Stimulated activated CD4-positive, alpha-beta T cell treated with anti-CD3 and anti-CD28 coated beads, Interleukin-2, amount 100 ng/mL, for 24 hours (primary cell): ENCODE measurements around the gene EXOC4.

Experiments
- DNase-seq, 2 donors: peaks; one replicate each; pipeline ENCODE4 v3.0.0-alpha.2; 2020

EXOC4 gene

DNA sequence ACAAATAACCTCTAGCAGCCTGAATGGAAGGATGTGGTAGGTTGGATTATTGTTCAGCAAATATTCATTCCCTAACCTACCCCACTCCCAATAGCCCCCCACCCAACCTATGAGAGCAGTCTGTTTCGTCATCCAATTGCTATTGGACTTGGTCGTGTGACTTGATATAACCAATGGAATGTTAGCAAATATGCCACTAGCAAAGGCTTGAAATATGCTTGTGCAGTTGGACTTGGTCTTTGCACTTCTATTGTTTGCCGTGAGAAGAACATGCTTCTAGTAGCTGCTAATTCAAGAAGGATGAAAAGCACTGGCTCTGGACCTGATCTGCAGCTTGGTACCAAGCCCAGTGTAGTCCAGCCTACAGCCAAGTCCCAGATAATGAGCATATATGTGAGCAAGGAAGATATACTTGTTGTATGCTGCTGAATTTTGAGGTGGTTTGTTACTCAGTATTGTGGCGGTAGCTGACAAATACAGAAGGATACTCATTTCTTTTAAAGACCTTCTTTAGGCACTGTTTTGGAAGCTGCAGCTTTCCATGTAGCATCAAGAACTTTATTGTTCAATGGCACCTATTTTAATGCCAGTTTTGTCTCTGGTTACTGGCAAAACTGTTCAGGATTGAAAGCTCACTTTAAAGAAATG, 180.4 kb downstream of the EXOC4 start:
- no peak for DNase-seq

DNA sequence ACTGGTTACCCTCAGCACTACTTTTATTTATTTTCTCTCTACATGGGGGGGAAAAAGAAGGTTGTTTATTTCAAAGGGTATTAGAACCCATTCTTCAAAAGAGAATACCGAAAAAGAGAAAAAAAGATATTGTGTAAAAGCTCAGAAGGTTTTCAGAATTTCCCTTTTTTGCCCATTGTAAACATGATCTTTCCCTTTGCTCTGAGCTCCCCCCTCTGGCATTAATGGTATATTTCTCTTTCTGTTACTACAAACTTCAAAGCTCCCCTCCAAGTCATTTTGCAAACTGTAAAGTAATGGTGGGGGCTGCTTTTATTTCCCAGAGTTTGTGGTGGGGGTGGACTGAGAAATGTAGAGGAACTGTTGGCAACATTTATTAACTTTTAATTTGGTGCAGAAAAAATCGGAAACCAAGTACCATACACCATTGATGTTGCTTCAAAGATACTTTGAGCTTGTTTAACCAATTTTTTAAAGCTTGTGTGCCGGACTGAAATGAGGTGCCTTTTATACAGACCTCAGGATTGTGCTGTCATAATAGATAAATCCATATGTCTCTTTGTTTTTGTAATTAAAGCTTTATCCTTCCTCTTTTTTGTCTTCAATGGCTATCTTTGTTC, 181.5 kb downstream of the EXOC4 start:
- no peak for DNase-seq

DNA sequence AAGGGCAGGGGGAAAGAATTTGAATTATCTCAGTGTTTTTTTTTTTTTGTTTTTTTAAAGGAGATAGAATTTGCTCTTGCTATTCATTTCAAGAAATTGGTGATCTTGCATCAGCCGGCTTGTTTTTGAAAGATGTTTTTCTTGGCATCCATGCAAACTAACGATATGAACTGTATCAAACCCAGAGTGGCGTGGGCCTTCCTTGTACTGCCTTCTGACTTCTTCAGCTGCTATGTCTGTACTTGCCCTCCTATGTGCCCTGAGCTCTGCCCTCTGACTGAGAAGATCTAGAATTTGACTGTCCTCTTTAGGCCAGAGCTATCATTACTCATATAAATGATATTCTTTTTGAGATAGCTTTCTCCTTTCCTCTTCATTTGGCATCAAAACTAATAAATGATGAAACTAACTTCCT, 183.1 kb downstream of the EXOC4 start:
- DNase-seq: no peak

DNA sequence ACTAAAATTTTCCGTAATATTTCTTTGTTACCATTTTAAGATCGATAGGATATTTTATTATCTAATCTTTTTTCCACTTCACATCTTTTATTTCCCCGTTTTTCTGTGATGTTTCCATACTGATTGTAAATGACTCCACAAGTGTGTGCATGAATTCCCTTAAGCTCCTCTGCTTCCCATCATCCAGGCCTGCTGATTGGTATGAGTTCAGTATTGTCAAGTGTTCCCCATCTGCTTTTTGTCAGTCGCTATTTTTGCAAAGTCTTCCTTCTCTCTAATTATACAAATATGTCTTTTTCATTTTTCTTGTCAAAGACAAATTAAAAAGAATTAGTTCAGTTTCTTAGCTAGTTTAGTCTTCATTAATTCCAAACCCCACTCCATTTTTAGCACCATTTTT, 184.7 kb downstream of the EXOC4 start:
- no peak for DNase-seq

DNA sequence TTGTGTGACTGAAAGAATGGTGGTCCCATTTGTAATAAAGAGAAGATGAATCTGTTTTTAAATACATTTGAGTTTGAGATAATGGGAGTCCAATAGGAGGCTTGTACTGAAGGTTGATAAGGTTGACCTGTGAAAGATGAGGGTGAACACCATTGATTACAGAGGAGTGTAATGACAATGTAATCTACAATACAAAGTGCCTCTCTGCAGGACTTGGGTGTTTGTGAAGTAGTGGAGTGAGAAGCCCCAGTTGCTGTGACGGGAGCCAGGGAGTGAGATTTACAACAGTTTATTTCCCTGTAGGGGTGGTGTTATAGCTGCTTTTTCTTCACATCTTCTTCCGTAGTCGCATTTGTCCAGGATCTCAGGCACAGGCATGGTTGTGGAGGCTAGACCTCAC, 189.9 kb downstream of the EXOC4 start:
- DNase-seq: no peak

DNA sequence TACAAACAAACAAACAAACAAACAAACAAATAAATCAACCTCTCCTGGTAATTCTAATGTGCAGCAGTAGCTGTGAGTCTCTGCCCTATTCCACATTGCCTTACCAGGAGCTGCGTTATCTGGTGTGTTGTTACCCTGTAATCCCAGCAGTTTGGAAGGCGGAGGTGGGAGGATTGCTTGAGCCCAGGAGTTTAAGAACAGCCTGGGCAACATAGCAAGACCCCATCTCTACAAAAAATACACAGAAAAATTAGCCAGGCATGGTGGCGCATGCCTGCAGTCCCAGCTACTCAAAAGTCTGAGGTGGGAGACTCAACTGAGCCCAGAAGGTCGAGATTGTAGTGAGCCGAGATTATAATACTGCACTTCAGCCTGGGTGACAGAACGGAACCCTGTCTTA, 192.7 kb downstream of the EXOC4 start:
- DNase-seq: no peak

DNA sequence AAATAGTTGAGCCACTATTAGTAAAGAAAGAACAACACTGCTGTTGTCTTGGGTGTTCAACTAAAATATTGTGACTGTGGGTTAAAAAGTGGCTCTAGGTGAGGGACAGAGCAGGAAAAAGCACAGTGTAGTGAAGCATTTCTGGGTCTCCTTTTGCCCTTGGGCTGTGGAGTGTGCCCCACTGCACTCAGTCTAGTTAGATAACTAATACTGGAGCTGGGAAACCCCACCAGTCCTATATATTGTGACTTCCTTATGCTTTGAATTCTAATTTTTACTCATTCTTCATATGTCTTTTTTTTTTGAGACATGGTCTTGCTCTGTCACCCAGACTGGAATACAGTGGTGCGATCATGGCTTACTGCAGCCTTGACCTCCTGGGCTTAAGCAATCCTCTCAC, 195.1 kb downstream of the EXOC4 start:
- no peak for DNase-seq

DNA sequence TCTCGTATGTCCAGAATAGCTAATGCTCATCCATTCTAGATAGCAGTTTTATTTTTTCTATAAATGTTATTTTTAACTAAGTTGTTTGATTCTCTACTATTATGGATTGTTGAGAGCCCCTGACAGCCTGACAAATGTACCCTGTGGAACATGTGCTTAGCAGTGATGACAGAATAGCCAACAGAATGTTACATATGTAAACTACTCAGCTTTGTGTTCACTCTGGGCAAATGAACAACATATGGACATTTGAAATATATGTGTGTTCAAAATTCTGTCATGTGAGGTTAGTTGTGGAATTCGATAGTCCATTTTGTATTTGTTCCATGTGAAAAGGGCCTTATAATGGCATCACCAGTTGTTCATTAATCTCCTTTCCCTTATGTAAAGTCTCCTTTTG, 199.7 kb downstream of the EXOC4 start:
- no peak for DNase-seq

DNA sequence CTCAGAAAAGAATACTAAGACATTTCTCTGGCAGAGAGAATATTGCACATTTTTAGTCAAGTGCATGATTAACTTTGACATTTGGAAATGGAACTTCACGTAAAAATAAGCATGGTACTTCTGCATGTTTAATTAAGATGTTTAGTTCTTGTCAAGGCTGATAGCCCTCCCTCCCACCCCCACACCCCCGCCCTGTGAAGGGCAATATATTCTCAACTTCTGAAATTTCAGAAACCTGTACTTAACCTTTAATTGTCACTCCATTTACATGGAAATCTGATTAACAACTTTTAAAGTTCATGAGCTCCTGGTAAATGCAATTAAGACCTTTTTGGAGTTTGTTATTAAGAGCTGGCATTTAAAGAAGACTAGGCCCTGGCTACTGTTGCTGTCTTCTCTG, 205.8 kb downstream of the EXOC4 start:
- DNase-seq: no peak

DNA sequence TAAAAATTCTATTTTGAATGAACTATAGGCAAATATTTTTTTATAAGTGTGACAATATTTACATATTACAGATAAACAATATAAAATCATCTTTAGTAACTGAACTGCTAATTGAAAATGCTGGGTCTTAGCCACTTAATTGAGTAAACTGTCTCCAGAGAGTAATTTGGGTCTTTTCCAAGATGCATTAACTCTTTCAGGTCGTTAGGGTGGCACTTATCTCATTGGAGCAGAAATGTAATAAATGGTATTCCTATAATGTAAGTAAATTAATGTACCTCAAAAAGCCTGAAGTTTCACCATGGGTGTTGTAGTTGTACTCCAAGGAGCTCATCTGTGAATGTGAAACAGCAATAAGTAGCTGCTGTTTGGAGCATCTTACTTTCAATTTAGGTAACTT, 208.5 kb downstream of the EXOC4 start:
- DNase-seq: no peak

DNA sequence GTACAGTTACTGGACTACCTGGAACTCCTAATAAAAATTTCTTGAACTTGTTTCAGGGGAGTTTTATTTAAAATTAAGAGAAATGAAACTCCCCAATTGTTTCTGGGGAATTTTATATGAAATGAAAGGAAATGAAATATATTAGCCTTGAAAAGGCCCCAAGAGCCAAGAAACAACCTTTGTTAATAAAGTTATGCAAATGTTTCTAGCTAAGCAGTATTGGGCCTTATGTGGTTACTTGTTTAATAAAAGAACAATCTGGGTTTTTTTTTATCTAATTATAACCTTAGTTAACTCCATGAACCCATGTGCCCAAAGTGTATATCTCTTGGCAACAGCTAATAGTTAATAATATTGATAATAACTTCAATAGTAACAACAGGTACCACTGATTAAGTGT, 222.8 kb downstream of the EXOC4 start:
- no peak for DNase-seq

DNA sequence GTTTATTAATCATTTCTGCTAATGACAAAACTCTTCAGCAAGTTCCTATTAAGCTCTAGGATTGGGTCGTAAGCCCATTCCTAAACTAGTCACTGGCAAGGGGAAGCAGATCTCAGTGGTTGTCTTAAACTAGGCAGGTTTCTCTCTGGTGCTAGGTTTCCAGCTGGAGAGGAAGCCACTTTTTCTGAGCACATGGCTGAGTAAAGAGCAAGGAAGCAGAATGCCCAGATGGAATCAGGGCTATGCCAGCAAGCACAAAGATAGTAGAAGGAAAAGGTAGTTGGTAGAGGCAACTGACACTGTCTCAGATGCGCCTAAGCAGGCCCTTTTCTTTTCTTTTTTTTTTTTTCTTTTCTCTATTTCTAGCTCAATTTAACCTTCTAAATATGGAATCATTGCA, 224.9 kb downstream of the EXOC4 start:
- DNase-seq: no peak

DNA sequence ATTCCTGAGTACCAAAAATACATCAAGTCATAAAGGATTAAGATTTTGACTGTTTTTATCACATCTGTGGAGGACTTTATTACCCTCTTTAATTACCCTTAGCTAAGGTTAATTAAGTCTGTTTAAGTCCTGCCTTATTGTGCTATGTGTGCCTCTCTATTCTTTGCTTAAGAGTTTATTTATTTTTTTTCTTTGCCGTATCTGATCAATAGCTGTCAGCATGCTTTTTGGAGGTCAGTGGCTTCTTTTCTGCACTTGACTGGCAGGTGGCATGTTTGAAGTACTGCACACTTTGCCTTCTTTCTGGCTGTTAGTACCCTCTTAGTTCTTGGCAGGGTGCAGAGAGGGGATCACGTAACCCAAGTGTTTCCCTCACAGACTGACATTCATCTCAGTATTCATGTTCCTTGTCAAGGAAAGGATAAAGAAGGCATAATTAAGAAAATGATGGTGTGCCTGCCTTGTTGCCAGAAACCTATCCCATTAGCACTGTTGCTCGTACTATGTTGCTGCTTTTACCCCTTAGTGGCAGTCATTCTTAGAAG, 225.8 kb downstream of the EXOC4 start:
- DNase-seq: no peak

DNA sequence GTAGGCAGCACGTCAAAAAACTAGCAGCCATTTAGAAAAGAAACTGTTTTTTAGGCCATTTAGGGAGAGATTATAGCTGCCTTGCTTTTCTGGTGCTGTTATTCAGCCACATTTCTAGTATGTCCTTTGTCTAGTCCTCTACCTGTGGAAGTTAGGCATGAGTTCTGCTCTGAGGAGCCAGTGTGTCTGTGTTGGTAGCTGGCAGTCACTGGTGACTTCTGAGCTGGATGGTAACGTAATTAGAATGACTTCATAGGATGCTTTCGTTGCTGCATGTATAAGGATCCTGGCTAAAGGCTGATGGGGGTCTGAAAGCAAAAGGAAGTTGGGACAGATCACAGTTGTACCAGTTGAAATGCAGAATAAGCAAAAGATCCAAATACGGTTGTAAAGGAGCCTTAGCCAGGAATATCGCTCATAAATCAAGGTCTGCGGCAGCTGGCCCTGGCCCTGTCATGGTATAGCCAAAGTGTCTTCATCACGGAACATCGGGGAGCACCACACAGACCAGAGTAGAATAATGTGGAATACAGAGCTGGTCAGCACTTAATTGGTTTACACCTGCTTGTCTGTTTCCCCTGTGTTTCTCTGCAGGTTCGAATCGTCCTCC, 226.7 kb downstream of the EXOC4 start:
- DNase-seq: no peak

DNA sequence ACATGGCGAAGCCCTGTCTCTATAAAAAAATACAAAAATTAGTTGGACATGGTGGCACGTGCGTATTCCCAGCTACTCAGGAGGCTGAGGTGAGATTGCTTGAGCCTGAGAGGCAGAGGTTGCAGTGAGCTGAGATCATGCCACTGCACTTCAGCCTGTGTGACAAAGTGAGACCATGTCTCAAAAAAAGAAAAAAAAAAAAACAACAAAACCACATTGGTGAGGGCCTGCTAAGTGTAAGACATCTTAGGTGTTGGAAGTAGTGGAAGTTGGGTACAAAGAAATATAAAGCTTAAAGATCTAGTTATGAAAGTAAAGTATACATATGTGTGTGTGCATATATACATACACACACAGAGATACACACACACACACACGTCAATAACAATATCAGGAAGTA, 228.0 kb downstream of the EXOC4 start:
- DNase-seq: no peak

DNA sequence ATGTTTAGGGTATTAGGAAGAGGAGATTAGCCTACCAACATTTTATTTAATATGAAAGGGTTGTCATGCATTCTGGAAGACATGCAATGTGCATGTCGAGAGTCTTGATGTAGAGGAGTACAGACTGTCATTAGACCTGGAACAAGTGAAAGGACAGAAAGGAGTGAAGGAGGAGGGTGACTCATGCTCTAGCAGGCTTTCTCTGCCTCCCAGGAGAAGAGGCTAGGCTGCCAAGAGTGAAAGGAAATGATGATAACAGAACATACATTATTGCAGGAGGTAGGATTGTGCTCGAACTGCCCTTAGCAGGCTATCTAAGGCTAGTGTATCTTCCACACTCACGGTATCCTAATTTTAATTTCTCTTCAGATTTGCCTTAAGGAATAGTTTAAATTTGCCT, 228.8 kb downstream of the EXOC4 start:
- DNase-seq: no peak

DNA sequence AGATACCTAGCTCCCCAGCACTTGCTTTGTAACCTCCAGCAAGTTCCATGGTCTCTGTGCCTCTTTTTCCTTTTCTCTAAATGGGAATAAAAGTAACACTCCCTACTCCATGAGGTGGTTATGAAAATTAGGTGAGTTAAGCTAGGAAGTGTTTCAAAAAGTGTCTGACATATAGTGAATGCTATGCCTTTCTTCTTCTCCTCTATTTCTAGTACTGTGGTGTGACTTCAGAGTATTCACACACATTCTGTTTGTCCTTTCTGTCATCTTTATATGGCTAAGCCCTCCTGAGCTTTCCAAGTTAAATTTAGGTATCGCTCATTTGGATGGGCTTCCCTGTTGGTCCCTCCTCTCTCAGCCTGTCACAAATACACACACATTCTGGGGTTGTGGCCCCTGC, 229.7 kb downstream of the EXOC4 start:
- DNase-seq: no peak

DNA sequence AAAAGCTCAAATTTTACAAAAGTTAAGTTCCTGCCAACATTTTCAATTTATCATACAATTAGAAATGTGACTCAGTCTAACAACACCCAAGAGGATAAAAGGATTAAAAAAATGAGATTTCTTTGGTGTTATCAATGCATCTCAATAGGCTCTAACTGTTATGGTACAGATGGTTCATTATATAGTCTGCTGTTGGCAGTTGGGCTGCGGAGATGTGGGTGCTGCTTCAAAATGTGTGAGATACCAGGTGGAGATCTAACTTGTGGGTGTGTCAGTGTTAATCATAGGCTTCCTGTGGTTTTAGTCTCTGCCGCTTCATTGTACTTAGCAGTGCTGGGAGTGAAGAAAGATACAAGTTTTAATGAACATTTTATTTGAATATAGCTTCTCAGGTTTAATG, 231.2 kb downstream of the EXOC4 start:
- peak; percentile 18 to 24 for DNase-seq

DNA sequence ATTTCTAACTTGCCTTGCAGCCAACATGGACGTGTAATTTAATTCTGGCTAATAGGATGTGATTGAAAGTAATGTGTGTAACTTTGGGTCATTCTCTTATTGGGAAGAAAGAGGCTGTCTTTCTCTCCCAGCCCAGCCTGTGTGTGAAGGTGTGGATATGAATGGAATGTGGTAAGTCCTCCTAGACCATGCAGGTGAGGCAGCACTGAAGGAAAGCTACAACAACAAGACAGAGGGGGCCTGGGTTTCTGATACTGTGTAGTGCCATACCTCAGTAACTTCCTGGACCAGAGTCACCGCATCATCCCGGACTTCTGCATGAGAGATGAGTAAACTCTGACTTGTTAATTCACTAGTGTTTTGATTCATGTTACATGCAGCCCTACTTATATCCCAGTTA, 237.0 kb downstream of the EXOC4 start:
- no peak for DNase-seq

DNA sequence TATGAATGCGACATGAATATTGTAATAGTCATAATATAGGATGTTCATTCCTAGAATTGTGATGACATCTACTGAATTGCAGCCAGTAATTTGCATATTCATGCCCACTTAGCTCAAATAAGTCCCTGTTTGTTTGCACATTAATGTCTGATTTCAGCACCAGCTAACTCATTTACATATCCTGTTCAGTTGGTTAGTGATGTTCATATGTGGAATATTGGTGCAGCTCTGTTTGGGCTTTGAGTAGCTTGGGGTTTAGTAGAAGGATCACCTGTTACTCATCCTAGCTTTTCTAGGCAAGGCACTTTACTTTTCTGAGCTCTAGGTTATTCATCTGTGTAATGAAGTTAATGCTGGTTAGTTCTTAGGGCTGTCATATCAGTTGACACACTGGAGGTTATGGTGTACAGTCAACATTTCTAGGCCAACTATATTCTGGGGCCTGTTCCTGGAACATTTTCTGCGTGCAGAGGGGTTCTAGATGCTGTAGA, 238.4 kb downstream of the EXOC4 start:
- DNase-seq: no peak

DNA sequence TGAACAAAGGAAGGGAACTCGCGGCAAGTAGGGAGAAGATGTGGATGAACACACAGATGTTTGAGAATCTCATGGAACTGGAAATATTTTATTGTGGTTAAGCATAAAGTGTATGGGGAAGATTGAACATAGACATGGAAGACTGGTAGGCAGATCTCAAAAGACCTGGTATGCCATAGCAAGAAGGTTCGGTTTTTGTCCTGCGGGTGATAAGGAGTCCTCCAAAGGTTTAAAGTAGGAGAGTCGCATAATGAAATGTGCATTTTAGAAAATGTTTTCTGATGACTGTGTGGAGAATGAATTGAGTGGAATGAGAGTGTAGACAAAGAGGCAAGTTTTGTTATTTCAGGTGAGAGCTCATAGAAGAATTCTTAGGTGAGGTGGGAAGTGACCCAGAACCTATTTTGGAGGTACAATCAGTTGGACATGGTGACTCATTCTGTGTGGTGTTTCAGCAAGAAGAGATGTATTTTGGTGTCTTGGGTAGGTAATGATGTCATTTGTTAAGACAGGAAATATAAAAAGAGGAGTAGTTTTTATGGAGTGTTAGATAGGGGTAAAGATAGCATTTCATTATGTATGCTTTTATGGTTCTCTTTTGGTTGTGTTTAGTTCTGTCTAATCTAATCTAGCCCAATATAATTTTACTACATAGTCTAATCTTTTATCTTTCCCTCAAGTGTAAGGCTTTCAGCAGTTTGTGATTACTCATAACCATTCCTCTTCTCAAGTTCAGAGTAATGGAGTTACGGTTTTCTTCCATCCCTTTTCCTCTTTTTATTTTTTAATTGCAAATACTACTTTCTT, 239.2 kb downstream of the EXOC4 start:
- DNase-seq: no peak

DNA sequence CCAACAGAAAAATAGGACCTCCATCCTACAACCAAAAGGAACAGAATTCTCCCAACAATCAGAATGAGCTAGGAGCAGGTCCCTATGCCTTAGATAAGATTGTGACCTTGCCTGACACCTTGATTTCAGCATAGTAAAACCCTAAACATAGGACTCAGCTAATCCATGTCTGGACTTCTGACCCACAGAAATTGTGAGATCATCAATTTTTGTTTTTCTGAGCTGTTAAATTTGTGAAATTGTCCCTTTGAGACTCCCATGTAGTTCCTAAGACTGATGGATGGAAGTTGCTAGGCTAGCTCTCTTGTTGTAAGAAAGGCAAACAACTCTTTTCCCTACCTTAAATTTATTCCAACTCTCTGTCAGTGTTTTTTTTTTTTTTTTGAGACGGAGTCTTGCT, 244.2 kb downstream of the EXOC4 start:
- DNase-seq: no peak

DNA sequence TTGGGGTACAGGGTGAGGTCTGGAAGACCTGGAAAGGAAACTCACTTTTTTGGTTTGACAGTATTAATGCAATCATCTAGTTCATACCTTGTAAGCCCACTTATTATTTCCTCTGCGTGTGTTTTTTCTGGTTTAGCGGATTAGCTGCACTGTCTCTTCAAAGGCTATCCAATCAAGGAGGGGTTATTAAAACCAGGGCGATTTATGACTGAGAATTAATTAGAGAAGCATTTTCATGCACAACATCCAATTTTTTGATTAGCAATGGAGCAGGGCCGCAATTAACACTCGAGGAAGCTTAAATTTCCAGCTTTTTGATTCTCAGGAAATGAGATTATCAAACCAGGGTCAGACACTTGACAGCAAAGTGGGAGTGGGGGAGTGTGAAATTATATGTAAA, 248.9 kb downstream of the EXOC4 start:
- no peak for DNase-seq

DNA sequence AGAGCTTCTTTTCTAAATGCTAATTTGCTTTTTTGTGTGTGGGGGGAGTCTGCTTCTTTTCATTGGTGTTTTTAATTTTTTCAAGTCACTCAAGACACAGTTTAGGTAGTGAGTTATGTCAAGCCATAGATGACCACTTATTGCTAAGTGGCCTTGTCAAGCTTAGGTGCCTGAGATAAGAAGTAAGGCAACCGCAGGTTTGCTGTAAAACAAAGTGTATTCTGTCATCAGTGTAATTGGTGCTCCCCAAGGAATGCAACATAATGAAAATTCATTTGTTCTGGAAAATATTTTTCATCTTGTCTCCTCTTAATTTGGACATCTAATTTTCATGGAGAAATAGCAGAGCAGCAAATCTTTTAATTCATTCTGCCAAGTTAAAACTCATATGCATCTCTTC, 249.6 kb downstream of the EXOC4 start:
- DNase-seq: no peak
